GM10847 (cell line): ENCODE measurements around the gene IRF5.

Experiments used
- POLR2A ChIP-seq: IDR thresholded peaks from 2 replicates; pipeline ENCODE4 v1.6.1; 2011; ENCODE audit not compliant: insufficient read length; ENCODE audit errors: extremely low read depth

The IRF5 gene

DNA sequence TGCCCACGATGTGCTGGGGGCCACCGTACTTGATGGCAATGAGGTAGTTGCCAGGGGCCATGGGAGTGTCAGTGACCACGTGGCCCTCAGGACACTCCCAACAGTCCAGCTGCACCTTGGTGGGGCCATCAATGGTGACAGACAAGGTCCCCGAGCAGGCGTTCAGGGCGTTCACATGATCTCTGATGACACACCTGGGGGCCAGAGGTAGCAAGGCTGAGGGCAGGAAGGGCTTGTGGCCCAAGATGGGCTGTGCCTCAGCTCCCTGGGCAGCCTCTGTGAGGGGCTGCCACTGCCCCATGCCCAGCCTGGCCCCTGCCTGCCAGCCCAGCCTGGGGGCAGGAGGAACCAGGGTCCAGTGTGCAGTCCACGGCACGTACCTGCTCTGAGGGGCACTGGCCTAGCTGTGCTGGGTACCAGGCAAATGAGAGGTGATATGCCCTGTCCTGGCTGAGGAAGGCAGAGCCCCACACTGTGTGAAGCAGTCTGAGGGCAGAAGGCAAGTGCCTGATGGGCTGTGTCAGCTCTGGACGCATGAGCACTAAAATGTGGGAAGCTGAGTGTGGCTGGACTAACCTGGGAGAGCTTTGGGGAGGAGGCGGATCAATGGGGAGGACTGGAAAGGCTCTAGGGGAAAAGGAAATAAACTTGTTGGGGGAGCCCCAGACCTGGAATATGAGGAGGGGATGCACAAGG lies 23.7 kb upstream of the IRF5 start:
- no peak for TF ChIP-seq POLR2A

DNA sequence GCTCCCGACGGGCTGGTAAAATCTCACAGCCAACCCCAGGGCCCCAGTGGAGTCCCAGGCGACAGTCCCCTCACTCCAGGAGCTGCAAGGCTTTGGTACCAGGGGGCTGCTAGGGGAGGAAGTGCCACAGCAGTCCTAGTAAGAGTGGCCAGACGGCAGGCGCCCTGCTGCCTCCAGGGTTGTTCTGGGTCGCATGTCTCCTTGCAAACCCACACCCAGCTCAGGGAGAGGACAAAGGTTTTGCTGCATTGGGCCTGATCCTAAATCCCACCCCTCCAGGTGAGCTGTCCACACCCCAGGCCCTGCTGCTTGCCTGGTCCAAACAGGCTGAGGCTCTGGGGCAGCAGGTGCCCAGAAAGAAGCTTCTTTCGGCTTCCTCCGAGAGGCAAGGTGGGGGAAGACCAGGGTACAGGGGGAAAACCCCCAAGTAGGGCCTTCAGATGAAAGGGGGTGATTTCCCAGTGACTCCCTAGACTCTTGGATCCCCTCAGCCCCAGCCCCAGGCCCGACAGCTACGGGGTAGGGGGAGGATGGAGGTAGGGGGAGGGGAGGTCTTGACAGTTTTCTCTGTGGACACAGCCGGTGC lies 23.1 kb upstream of the IRF5 start:
- peak; percentile 12 for TF ChIP-seq POLR2A

DNA sequence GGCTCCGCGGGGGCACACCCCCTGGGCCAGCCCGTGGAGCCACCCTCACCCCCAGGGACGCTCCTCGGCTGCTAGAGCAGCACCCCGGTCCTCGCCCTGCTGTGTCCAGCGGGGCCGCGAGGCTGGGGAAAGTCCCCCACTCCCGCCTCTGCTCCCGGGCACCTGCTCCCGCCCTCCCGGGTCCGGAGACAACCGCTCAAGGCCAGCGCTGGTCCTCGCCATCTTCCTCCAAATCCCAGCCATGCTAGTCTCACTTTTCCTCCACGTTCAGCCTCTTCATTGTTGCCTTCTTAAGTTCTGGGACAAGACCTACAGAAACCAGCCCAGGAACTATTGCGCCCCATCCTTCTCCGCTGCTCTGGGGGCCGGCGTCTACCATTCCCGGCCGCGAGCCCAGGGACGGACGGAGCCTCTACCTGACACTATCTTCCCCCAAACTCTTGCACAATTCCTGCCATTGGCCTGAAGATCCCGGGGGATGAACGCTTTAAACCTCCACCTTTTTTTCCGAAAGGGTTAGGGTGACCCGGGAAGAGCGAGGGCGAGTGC lies 22.4 kb upstream of the IRF5 start:
- no peak for TF ChIP-seq POLR2A

DNA sequence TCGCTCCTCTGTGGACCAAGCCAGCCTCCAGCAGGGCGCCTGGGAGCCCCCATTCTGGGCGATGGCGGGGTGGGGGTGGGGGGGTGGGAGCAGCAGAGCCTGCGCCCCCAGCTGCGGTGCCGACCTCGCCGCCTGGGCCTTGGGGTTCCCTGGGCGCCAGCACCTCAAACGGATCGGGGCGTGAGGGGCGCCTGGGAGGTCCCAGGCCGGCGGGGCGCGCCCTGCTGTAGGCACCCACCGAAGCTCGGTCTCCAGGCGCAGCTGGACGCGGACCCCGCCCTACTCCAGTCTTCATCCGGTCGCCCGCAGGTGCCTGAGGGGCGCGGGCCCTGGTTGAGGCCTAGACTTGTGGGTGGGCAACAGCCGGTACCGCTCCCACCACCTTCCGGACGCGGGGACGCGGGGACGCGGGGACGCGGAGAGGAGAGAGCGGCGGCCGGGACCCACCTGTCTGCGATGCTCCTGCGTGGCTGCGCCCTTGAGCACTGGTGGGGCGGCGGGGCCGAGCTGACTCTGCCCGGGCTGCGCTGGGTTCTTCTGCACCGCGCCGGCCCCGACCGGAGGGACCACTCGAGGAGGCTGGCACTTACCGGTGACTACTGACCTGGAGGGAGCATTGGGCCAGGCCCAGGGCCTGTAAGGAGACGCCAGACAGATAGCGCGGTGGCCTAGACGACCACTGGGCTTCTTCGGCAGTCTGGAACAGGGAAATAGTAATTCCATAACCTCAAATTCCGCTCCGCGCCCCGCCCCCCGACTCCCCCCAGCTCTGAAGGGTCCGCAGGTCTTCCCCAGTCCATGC lies 21.7 kb upstream of the IRF5 start:
- no peak for TF ChIP-seq POLR2A

DNA sequence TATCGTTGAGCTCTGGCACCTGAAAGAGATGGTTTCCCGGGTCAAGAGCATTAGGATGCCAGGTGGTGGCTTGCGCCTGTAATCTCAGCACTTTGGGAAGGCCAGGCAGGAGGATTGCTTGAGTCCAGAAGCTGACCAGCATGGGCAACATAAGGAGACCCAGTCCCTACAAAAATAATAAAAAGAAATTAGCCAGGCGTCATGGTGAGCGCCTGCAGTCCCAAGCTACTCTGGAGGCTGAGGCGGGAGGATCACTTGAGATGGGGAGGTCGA lies 21.1 kb upstream of the IRF5 start:
- no peak for TF ChIP-seq POLR2A

DNA sequence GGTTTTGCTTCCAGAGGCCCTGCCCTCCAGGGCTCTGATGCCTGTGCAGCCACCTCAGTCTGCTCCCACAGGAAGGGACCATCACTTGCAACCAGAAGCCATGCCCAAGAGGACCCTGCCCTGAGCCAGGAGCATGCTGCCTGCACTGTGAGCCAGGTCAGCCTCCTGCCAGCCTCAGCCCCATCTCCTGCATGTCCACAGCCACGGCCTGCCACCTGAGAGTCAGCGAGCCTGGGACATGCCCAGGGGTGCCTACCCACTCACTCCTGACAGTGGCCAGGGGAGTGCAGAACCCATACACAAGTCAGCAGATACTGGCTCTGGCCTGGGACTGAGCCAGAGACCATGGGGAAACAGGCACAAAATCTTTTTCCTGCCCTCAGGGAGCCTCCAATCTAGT lies 20.6 kb upstream of the IRF5 start:
- TF ChIP-seq POLR2A = no peak

DNA sequence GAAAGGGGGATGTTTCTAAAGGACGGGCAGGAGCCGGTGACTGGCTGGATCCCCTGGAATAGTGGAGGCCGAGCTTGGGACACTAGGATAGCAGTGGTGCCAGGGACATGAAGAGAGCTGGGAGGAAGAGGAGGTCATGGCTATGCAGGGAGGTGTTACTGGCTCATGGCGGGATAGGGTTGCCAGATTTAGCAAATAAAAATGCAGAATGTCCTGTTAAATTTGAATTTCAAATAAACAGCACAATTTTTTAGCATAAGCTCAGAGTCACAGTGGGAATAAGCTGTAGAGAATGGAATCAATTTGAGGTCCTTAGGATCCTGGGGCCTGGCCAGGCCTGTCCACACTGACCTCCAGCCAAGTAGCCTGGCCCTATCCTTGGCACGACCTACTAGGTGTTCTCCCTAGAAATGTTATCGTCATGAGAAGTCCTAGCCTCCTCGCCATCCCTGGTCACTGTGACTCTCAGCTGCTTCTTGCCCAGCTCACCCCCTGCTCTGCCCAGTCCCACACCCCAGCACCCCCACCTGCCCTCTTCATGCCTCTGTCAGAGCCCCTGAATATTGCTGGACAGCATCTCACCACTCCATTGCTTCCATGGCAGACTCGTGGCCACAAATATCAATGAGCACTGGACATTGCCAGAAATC lies 19.6 kb upstream of the IRF5 start:
- TF ChIP-seq POLR2A = no peak

DNA sequence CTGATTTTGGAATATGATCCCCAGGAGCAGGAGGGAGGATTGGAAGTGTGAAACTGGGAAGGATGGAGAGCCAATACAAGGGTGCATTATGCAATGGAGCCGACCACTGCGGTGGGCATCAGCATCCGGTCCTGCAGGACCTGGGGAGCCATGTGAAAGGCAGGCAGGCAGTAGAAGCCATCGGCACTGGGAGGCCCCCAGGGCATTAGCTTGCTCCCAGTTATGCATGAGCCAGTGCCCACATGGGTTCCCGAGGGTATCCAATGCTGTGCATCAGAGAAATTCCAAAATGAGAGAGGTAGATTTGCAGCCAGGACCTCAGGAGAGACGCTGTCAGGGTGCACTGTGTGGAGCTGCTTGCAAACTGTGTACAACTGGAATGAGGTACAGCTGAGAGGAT lies 18.5 kb upstream of the IRF5 start:
- no peak for TF ChIP-seq POLR2A

DNA sequence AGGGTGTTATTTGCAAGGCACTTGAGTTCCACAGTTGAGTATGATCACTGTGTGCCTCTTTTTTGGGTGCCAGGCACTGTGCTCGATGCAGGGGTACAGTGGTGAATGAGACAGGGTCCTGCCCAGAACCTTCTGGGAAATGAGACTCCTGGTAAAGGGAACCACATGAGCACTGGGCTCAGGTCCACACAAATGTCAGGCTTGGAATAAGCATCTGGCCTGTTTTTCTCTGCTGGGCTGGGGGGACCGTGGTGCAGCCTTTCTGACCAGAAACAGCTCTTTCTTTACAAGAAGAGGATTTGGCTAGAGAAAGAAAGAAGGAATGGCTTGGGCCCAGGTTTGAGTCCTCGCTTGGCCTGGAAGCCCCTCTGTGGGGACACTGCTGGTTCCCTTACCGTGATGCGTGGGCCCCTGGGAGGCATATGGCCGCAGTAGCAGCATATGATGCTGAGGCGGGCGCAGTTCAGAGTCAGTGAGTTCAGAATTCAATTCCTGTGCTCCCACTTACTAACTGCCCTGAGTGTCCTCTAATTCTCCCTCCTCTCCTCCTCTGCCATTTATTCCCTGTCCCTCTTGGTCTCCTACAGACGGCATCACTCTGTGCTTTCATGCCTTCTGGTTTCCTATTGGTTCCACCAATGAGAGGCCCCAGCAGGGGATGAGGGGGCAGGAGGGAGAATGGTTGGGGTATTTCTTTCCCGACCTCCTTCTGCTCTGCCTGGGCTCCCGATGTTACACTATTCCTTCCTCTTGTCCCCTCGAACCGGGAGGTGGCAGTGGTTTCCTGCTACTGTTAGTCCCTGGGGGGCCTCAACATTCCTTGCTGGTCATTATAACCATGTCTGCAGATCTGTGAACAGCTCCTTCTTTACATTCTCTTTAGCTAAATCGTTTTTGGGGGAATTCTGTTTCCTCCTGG lies 17.6 kb upstream of the IRF5 start:
- TF ChIP-seq POLR2A = no peak

DNA sequence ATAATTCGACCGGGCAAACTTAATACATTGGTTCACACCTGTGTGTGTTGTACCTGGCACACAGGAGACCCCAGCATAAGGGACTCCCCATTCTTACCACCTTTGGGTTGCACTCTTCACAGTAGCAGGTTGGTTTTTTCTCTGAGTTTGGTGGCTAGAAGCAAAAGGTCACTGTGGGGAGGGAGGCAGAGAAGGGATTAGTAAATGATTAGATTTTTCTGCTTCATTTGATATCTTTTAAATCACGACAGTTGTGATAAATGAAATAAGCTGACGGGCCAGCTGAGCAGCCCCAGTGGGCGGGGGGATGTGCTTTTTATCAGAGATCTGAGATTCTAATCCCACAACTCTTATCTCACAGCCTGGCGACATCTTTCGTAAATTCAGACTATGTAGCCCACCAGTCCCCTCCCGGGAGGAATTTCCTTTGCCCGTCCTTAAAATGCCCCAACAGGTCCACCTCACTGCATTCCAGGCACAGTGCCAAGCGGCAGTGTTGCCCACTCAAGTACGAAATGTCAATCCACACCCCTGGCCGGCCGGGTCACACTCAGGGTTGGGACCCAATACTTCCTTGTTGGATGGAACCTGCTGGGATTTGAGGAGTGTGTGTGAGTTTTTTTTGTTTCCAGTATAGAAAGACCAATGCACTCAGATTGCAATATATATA lies 16.7 kb upstream of the IRF5 start:
- TF ChIP-seq POLR2A = no peak

DNA sequence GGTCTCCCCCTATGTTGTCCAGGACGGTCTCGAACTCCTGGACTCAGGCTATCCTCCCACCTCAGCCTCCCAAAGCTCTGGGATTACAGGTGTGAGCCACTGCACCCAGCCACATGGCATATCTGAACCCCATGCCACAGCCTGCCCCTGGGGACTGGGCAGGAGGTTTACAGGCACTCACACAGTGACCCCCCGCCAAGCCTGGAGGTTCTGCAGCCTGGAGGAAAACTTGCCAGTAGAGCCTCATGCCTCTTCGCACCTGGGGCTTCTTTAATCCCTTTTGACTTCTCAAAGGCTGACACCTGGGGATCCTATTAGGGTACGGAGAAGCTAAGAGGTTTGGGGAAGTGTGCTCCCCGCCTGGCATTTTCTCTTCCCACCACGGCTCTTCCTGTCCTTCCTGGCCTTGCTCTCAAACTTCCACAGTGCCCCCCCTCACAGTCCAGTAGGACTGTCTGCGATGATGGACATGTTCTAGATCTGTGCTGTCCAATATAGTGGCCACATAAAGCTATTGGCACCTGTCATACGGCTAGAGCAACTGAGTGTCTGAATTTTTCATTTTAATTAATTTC lies 15.8 kb upstream of the IRF5 start:
- TF ChIP-seq POLR2A = no peak

DNA sequence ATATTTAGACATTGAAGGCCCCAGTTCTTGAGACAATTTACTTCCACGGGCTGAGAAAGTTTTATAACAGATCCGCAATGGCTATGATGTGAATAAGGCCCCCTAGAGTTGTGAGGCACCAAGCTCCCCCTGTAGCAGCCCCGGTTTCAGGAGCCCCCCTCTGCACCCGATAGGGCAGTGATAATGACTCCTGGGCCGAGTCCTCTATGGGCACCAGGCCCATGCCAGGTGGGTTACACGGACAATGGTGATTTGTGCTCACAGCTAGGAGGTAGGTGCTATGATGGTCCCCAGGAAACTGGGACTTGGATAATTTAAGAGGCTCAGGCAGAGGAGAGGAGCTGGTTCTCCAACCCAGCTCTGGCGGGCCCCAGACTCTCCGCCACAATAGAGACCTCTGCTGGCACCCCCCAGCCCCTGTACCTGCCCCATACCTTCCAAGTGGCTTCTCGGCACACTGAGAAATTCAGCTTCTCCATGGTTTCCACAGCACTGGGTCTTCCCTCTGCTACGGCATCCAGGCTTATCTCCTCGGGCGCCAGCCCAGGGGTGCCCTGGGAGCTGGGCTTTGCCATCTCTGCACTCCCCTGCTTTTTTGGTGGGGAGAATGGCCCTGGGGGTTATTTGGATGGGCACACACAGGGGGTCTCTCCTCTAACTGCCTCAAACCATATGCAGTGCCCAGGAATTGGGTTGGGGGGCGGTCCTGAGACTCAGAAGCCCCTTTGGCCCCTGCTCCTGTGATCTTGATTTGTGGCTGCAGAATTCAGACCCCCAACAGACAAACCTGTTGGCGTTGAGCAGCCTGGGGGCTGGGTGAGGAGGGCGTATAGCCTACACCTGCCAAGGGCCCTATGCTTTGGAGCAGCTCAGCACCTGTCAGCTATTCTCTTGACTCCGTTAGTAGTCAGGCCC lies 15.0 kb upstream of the IRF5 start:
- TF ChIP-seq POLR2A = no peak

DNA sequence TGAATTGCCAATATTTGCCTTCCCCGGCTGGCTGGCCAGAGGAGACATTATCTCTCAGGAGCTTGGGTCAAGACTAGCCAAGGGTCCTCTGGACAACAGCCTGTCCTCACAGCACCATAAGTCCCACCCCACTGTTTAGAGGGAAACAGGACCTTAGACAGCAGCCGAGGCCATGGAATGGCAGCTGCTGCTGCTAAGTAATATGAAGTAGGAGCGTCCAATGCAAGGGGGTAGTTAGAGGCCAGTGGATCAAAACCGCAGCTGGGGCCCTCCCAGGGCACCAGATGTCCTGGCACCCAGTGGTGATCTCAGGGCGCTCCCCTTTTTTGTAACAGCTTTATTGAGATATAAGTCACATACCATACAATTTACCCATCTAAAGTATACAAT lies 14.3 kb upstream of the IRF5 start:
- no peak for TF ChIP-seq POLR2A
